ENCODE measurements around the gene PGP.

DNA sequence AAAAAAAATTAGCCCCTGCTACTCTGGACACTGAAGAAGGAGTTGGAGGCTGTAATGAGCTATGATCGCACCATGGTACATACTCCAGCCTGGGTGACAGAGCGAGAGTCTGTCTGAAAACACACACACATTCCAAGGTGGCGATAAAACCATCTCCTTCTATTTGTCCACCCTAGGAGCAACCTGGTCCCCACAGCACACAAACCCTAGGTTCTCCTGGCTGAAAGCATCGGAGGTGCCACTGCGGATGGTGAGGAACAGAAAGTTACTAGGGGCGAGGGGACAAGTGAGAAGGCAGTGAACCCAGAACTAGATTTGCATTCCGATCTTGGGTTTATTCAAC is 38.1 kb upstream of the PGP start:
- TF ChIP-seq, protein P1, sequence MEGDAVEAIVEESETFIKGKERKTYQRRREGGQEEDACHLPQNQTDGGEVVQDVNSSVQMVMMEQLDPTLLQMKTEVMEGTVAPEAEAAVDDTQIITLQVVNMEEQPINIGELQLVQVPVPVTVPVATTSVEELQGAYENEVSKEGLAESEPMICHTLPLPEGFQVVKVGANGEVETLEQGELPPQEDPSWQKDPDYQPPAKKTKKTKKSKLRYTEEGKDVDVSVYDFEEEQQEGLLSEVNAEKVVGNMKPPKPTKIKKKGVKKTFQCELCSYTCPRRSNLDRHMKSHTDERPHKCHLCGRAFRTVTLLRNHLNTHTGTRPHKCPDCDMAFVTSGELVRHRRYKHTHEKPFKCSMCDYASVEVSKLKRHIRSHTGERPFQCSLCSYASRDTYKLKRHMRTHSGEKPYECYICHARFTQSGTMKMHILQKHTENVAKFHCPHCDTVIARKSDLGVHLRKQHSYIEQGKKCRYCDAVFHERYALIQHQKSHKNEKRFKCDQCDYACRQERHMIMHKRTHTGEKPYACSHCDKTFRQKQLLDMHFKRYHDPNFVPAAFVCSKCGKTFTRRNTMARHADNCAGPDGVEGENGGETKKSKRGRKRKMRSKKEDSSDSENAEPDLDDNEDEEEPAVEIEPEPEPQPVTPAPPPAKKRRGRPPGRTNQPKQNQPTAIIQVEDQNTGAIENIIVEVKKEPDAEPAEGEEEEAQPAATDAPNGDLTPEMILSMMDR (IDR thresholded peaks at IDR 0.05), result no peak
- no peak for TF ChIP-seq POLR2A (IDR thresholded peaks at IDR 0.05)

All from uterus (tissue), 2 donors.